ENCODE results near the gene RHBDD2.

GRCh38 chr7:75849573-75849972 lies 29.3 kb upstream of the RHBDD2 start:
- TF ChIP-seq, protein P1, sequence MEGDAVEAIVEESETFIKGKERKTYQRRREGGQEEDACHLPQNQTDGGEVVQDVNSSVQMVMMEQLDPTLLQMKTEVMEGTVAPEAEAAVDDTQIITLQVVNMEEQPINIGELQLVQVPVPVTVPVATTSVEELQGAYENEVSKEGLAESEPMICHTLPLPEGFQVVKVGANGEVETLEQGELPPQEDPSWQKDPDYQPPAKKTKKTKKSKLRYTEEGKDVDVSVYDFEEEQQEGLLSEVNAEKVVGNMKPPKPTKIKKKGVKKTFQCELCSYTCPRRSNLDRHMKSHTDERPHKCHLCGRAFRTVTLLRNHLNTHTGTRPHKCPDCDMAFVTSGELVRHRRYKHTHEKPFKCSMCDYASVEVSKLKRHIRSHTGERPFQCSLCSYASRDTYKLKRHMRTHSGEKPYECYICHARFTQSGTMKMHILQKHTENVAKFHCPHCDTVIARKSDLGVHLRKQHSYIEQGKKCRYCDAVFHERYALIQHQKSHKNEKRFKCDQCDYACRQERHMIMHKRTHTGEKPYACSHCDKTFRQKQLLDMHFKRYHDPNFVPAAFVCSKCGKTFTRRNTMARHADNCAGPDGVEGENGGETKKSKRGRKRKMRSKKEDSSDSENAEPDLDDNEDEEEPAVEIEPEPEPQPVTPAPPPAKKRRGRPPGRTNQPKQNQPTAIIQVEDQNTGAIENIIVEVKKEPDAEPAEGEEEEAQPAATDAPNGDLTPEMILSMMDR (IDR thresholded peaks at IDR 0.05; ENCODE audit: borderline replicate concordance, extremely low read depth, low read length, poor library complexity, severe bottlenecking) = no peak
- no peak for TF ChIP-seq EZH2 (IDR thresholded peaks at IDR 0.05; ENCODE audit: borderline replicate concordance, low read depth, low read length, severe bottlenecking)
